GM12872 (cell line): Measurements from ENCODE around the gene SDK1.

Experiments used
- CTCF ChIP-seq: IDR thresholded peaks from 3 replicates; pipeline ENCODE4 v1.5.1; 2011; ENCODE audit warnings: low read depth, mild to moderate bottlenecking, low read length, moderate library complexity; ENCODE audit not compliant: insufficient read depth

Gene SDK1

DNA sequence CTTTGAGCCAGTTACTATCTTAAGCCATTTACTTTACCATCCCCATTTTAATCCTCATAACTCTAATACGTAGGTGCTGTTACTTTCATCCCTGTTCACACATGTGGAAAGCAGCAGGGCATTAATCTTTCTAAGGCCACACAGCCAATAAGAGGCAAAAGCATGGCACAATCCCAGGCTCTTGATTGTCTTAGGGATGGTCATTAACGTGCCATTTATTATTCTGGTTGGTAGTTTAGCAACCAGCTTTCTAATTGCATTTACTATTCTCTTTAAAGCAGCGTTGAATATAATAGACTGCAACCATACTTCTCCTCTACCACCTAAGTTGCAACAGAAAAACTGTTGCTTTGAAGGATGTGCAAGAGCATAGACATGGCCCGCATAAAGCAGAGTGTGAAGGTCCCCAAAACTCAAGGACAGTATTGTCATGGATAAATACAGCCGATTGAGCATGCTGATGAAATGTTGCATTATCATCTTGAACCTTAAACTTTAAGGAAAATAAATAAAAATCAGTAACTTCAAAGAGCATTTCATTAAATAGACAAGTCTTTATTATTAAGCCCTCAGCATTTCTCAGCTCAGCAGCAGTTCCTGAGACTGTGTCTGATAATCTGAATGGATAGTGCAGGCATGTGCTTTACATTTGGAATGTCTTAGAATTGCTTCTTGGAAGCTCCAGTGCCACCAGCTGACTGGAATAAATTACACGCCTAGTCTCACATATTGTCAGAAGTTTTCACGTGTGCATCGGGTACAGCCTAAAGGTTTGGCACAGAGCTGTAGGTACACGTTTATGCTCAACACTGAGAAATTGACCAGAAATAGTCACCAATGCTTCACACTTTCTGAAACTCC lies 467.1 kb downstream of the SDK1 start:
- no peak for TF ChIP-seq CTCF

DNA sequence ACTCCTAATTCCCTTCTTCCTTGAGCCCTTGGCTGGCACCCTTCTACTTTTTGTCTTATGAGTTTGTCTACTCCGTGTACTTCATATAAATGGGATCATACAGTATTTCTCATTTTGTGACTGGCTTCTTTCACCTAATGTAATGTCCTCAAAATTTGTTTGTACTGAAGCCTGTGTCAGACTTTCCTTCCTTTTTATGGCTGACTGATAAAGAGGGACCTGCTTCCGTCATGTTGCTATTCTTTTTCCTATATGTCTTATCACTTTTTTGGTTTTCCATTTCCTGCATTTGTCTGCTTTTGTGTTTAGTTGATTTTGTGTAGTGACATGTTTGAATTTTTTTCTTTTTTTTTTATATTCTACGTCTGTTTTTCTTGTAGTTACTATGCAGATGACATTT lies 470.9 kb downstream of the SDK1 start:
- TF ChIP-seq CTCF: no peak

- no peak for TF ChIP-seq CTCF
These were observed 477.3 kb downstream of the SDK1 start for GRCh38 chr7:3778345-3778744.

DNA sequence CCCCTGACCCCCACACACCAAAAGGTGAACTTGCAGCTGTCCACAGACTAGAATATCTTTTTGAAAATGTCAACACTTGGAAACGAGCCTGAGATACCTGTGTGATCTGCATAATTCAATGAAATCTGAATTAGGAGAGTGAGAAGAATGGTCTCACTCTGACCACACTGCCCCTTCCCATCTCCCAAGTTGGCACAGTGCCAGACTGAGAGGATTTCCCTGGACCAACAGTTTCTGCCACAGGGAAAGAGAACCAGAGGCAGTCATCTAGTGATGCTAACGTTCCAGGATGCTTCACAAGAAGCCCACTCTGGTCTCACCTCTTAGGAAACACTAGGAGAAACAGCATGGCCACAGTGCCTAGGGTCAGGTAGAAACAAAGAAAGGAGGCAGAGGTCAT lies 479.0 kb downstream of the SDK1 start:
- TF ChIP-seq CTCF: no peak

DNA sequence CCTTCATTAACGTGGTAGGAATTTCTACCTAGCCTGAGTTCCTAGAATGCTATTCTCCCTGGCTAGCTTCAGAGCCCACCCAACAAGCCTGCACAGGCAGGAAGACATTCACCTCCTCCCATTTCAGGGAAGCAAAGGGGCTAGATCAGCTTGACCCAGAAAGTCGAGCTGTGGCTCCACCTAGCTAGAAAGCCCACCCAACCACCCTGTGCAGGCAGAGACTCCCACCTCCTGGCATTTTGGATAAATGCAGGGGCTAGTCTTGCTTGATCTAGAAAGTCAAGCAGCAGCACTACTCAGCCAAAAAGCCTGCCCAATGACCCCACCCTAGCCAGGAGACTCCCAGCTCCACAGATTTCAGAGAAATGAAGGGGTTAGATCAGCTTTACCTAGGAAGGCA lies 479.5 kb downstream of the SDK1 start:
- TF ChIP-seq CTCF: no peak

DNA sequence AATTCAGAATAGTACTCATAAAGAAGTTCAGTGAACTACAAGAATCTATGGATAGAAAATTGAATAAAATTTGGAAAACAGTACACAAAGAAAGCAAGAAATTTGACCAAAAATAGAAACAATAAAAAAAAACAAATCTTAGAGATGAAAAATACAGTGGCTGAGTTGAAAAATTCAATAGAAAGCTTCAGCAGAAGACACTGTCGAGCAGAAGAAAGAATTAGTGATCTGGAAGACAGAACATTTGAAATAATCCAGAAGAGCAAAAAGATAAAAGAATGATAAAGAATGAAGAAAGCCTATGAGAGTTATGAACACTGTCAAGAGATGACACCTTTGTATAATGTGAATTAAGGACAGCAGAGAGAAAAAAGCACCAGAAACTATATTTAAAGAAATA lies 480.6 kb downstream of the SDK1 start:
- no peak for TF ChIP-seq CTCF

DNA sequence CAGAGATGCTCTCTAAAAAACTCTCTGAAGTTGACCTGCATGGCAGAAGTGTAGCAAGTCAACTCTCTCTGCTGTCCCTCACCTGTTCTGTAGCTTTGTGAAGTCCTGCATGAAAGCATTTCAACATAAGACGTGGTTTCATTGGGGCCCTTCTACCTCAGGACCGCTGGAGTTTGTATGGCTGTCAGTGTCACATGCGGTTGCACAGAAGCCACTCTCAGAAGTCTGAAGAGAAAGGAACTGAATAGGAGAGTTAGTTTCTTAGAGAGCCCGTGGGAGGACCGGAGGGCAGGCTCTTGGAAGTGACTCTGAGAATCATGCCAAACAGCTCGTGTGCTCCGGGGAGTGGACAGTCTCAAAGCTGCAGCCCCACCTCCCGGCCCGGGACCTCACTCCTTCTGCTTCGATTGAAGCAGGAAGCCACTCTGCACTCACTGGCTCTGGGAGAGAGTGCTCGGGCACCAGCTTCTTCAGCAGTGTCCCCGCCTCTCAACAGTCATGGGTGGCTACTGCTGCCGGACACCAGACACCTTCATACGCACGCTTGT lies 486.7 kb downstream of the SDK1 start:
- no peak for TF ChIP-seq CTCF
